Endothelial cell of umbilical vein (primary cell): Measurements from ENCODE around the gene NRXN3. TPM values are rescaled to one million over a fixed set of nuclear protein-coding genes. Genes with fewer than 3 reads are reported as not detected.

Experiments used
- BruUV-seq: library from RNA; stranded (reverse); fragments of 400-500 nt; replicated peaks from 2 replicates; lab custom pipeline; 2021; lab: Mats Ljungman, UMichigan
- CTCF ChIA-PET: fragments of 300-600, 350-600 bp; sonication (Branson Sonifier 250); formaldehyde crosslinking; loops from one replicate; lab custom pipeline; 2021; ENCODE audit warnings: antibody characterized with exemption, inconsistent platforms; lab: Charles Lee
- POLR2A ChIA-PET: fragments of 300-600, 350-600 bp; sonication (Branson Sonifier 250); formaldehyde crosslinking; loops from one replicate; lab custom pipeline; 2021; ENCODE audit warnings: antibody characterized with exemption, inconsistent platforms; lab: Charles Lee
- DNase-seq: peaks from one replicate; pipeline ENCODE4 v3.0.0-alpha.2; 2011; ENCODE audit warnings: low read depth, low spot score
- FAIRE-seq: peaks from 2 replicates; lab custom pipeline; 2011; peaks lifted over from hg19 to GRCh38; lab: Jason Lieb, UNC
- H2AFZ ChIP-seq: 2 replicates; pipeline ENCODE4 v1.6.0; 2012; ENCODE audit warnings: low read depth, low read length, control low read depth, inconsistent platforms
- H3K27ac ChIP-seq: 2 replicates; pipeline ENCODE4 v1.5.1; 2011; ENCODE audit warnings: low read depth, mild to moderate bottlenecking, control low read depth, low read length, moderate library complexity; ENCODE audit not compliant: insufficient read depth
- H3K27me3 ChIP-seq, 2 experiments: 2 replicates each; pipeline versions ENCODE4 v1.6.0 to v1.6.1; 2011; ENCODE audit warnings: low read length in 2 of 2, mixed read lengths in 1 of 2; ENCODE audit not compliant: control insufficient read depth in 2 of 2, insufficient read depth in 2 of 2
- H3K36me3 ChIP-seq, 2 experiments: 2 replicates in 1 of 2; 3 replicates in 1 of 2; pipeline ENCODE4 v1.5.1; 2011; ENCODE audit warnings: low read length in 2 of 2, mild to moderate bottlenecking in 1 of 2, moderate library complexity in 1 of 2; ENCODE audit not compliant: control insufficient read depth in 2 of 2, insufficient read depth in 2 of 2; ENCODE audit errors: extremely low read depth in 1 of 2
- H3K4me1 ChIP-seq: 3 replicates; pipeline ENCODE4 v1.5.1; 2011; ENCODE audit warnings: mild to moderate bottlenecking, low read length; ENCODE audit not compliant: control insufficient read depth, insufficient read depth; ENCODE audit errors: extremely low read depth
- H3K4me2 ChIP-seq: 2 replicates; pipeline ENCODE4 v1.6.1; 2011; ENCODE audit warnings: low read length, control low read depth, mixed read lengths; ENCODE audit not compliant: insufficient read depth
- H3K4me3 ChIP-seq, 3 experiments: fragments of 200-600 bp in 1 of 3; sonication (generic), shearing (Covaris generic) in 1 of 3; replicated peaks in 1 of 3; 2 replicates each; pipeline ENCODE4 v1.5.1; 2011 to 2016; ENCODE audit warnings: control low read depth in 3 of 3, low read length in 3 of 3, mild to moderate bottlenecking in 2 of 3, inconsistent platforms in 1 of 3, low read depth in 1 of 3, moderate library complexity in 1 of 3; ENCODE audit not compliant: insufficient read depth in 1 of 3
- H3K79me2 ChIP-seq: 2 replicates; pipeline ENCODE4 v1.6.0; 2012; ENCODE audit warnings: low read length, inconsistent platforms; ENCODE audit not compliant: control insufficient read depth, insufficient read depth
- H3K9ac ChIP-seq: replicated peaks from 2 replicates; pipeline ENCODE3; 2011; ENCODE audit warnings: low read length, control low read depth; ENCODE audit not compliant: insufficient read depth; ENCODE audit errors: extremely low read depth
- H3K9me1 ChIP-seq: replicated peaks from 3 replicates; pipeline ENCODE4 v1.6.0; 2011; ENCODE audit warnings: mild to moderate bottlenecking, low read length; ENCODE audit not compliant: control insufficient read depth, insufficient read depth; ENCODE audit errors: extremely low read depth
- H3K9me3 ChIP-seq: replicated peaks from 2 replicates; pipeline ENCODE4 v1.5.1; 2012; ENCODE audit warnings: low read length, inconsistent platforms; ENCODE audit not compliant: control insufficient read depth, insufficient read depth
- H4K20me1 ChIP-seq: replicated peaks from 2 replicates; pipeline ENCODE3; 2011; ENCODE audit warnings: mild to moderate bottlenecking, low read length; ENCODE audit not compliant: control insufficient read depth, insufficient read depth; ENCODE audit errors: extremely low read depth
- EZH2 ChIP-seq: IDR thresholded peaks from 2 replicates; pipeline ENCODE4 v1.6.1; 2012; ENCODE audit warnings: borderline replicate concordance, low read depth, mild to moderate bottlenecking, moderate library complexity, low read length, inconsistent platforms; ENCODE audit not compliant: severe bottlenecking
- FOS ChIP-seq: IDR thresholded peaks from 2 replicates; pipeline ENCODE4 v1.6.1; 2011; ENCODE audit warnings: mild to moderate bottlenecking, low read length, moderate library complexity, borderline replicate concordance; ENCODE audit not compliant: insufficient read depth
- GATA2 ChIP-seq: IDR thresholded peaks from 2 replicates; pipeline ENCODE4 v1.7.0; 2011; ENCODE audit warnings: low read depth, mild to moderate bottlenecking, moderate library complexity, mixed read lengths, low read length; ENCODE audit not compliant: insufficient read length, insufficient read depth
- JUN ChIP-seq: IDR thresholded peaks from 2 replicates; pipeline ENCODE4 v1.6.1; 2011; ENCODE audit warnings: borderline replicate concordance, low read depth; ENCODE audit not compliant: insufficient read length, insufficient read depth
- MYC ChIP-seq: IDR thresholded peaks from one replicate; pipeline ENCODE4 v1.6.1; 2011; ENCODE audit warnings: mild to moderate bottlenecking, low read depth, low read length
- POLR2A ChIP-seq: IDR thresholded peaks from 2 replicates; pipeline ENCODE4 v1.6.1; 2012; ENCODE audit warnings: low read depth, mild to moderate bottlenecking, control low read depth, low read length
- POLR2AphosphoS5 ChIP-seq: IDR thresholded peaks from 2 replicates; pipeline ENCODE4 v1.6.1; 2012; ENCODE audit warnings: low read depth, mild to moderate bottlenecking, control low read depth, low read length, moderate library complexity; ENCODE audit not compliant: insufficient read depth
- dilution Hi-C: fragments of 300-500 bp; cut with MboI; formaldehyde crosslinking; loops from one replicate; pipeline ENCODE4 v1.15.0; 2019; ENCODE audit warnings: low sequenced_read_pairs; ENCODE audit not compliant: extremely low pct_ligation_motif_present
- intact Hi-C: fragments of 100-400 bp; cut with micrococcal nuclease; formaldehyde crosslinking; loops from one replicate; pipeline ENCODE4 v1.10.0; 2022
- polyA plus RNA-seq, 4 experiments: library from polyadenylated mRNA; depleted of rRNA in 3 of 4; stranded (reverse) in 3 of 4; unstranded in 1 of 4; fragments of >200 nt; gene quantifications; 2 replicates each; pipeline versions ENCODE4 v1.2.1 to v1.2.3, GENCODE V29; 2011 to 2012; ENCODE audit warnings: missing spikeins in 1 of 4
- total RNA-seq: library from RNA; stranded (reverse); gene quantifications from 2 replicates; pipeline ENCODE4 v1.2.3, GENCODE V29; 2021
- TF ChIP-seq, protein P1 (sequence below), 2 donors: IDR thresholded peaks; 1 replicate in 1 of 2; 2 replicates in 1 of 2; pipeline ENCODE4 v1.5.1; 2011; ENCODE audit warnings: low read length in 2 of 2, mild to moderate bottlenecking in 2 of 2, moderate library complexity in 2 of 2, control low read depth in 1 of 2, inconsistent platforms in 1 of 2, low read depth in 1 of 2; ENCODE audit not compliant: insufficient read depth in 1 of 2; ENCODE audit errors: extremely low read depth in 1 of 2
- TF ChIP-seq, protein P2 (sequence below): IDR thresholded peaks from 2 replicates; pipeline ENCODE4 v1.6.1; 2011; ENCODE audit not compliant: insufficient read depth, insufficient read length

Gene NRXN3
- total and polyA plus RNA-seq, 2 donors (not counting 3 experiments of a cell fraction or from before 2014, with no cell fraction given) = 0.72 to 4.2 TPM

DNA sequence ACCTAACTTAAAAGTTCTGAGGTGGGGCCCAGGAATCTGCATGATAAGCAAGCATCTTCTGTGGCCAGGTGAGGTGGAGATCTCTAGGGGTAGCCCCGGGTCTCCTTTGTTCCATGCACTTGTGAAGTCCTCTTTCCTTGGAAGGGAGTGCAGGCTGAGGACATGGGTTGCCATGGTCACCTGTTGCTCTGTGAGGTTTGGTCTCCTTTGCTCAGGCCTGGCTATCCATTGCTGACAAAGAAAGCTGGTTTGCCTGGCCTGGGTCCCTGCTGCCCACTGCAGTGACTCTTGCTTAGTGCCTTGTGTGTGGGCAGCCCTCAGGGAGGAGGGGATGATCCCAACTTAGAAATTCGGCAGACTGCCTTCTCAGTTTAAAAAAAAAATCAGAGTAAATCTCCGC lies 11.1 kb downstream of the NRXN3 start:
- intact Hi-C loops (no loop called here), dilution Hi-C loops (no loop called here)
- DNase-seq = no peak
- no peaks in the 10 kb centered on the region for H3K79me2 ChIP-seq
- H3K36me3 ChIP-seq = no peaks in the 10 kb centered on the region
- no peaks in the 10 kb centered on the region for H3K4me1 ChIP-seq
- no peaks in the 10 kb centered on the region for H4K20me1 ChIP-seq
- no peaks in the 10 kb centered on the region for H3K9me1 ChIP-seq
- TF ChIP-seq GATA2 = no peak
- H2AFZ ChIP-seq = no peak overlapping the region
- no peak overlapping the region for H3K9ac ChIP-seq
- H3K9me3 ChIP-seq = peaks cover 2% of the 10 kb centered on the region
- no TSS peak for BruUV-seq
- ChIA-PET POLR2A (no interaction called here), CTCF (no interaction called here)
- no peak overlapping the region for H3K27ac ChIP-seq
- H3K4me3 ChIP-seq = no peak overlapping the region
- no peak overlapping the region for H3K4me2 ChIP-seq
- FAIRE-seq = no peak
- no peaks in the 10 kb centered on the region for H3K27me3 ChIP-seq

DNA sequence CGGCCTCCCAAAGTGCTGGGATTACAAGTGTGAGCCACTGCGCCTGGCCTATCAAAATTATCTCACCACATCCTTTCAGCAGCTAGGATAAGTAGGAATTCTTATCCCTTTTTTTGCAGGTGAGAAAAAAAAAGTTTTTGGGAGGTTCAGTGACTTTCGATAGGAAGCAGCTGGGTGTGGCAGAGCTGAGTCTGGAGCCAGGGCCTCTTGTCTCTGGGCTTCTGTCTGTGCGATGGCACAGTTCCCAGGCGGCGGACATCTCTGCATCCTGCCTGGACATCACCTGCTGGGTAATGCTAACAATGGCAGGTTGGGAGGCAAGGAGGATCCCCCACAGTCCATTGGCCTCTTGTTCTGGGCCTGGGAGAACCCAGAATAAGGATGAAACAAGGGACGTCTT lies 12.5 kb downstream of the NRXN3 start:
- H4K20me1 ChIP-seq = no peaks in the 10 kb centered on the region
- H3K9me1 ChIP-seq = no peaks in the 10 kb centered on the region
- DNase-seq = no peak
- H3K27me3 ChIP-seq = no peaks in the 10 kb centered on the region
- no peak overlapping the region for H3K27ac ChIP-seq
- no peak overlapping the region for H3K4me3 ChIP-seq
- peaks cover 2% of the 10 kb centered on the region for H3K9me3 ChIP-seq
- FAIRE-seq = no peak
- H3K79me2 ChIP-seq = no peaks in the 10 kb centered on the region
- BruUV-seq = no TSS peak
- H3K9ac ChIP-seq = no peak overlapping the region
- H2AFZ ChIP-seq = no peak overlapping the region
- TF ChIP-seq EZH2 (no peak), POLR2A (no peak), FOS (no peak), POLR2AphosphoS5 (no peak), GATA2 (no peak), MYC (no peak), JUN (no peak)
- TF ChIP-seq, protein P1, sequence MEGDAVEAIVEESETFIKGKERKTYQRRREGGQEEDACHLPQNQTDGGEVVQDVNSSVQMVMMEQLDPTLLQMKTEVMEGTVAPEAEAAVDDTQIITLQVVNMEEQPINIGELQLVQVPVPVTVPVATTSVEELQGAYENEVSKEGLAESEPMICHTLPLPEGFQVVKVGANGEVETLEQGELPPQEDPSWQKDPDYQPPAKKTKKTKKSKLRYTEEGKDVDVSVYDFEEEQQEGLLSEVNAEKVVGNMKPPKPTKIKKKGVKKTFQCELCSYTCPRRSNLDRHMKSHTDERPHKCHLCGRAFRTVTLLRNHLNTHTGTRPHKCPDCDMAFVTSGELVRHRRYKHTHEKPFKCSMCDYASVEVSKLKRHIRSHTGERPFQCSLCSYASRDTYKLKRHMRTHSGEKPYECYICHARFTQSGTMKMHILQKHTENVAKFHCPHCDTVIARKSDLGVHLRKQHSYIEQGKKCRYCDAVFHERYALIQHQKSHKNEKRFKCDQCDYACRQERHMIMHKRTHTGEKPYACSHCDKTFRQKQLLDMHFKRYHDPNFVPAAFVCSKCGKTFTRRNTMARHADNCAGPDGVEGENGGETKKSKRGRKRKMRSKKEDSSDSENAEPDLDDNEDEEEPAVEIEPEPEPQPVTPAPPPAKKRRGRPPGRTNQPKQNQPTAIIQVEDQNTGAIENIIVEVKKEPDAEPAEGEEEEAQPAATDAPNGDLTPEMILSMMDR (IDR thresholded peaks at IDR 0.05; ENCODE audit: extremely low read depth in 1 of 2, insufficient read depth in 1 of 2, low read depth in 1 of 2, low read length in 2 of 2) = no peak
- TF ChIP-seq, protein P2, sequence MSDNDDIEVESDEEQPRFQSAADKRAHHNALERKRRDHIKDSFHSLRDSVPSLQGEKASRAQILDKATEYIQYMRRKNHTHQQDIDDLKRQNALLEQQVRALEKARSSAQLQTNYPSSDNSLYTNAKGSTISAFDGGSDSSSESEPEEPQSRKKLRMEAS = no peak
- intact Hi-C loops = no loop called here
- dilution Hi-C loops = no loop called here
- H3K4me2 ChIP-seq = no peak overlapping the region
- ChIA-PET CTCF (interaction anchor here (0.7 kb wide), 1 partner anchor 516 kb away, joined by 3 read pairs; no protein-coding TSS in a partner anchor), POLR2A (no interaction called here)
- no peaks in the 10 kb centered on the region for H3K36me3 ChIP-seq
- no peaks in the 10 kb centered on the region for H3K4me1 ChIP-seq
